Dendritic cell treated with granulocyte-macrophage colony-stimulating factor and Interleukin-4, amounts not matched to agents 40 ng/mL and 50 ng/mL, for 4 days (primary cell): Measurements from ENCODE around the gene SETD2.

Source experiments
- H3K27ac Mint-ChIP-seq: one replicate; pipeline ENCODE4 v1.8.0; 2022; ENCODE audit warnings: mild to moderate bottlenecking, mixed read lengths
- H3K27me3 Mint-ChIP-seq: one replicate; pipeline ENCODE4 v1.8.0; 2022; ENCODE audit warnings: mild to moderate bottlenecking, mixed read lengths
- H3K36me3 Mint-ChIP-seq: one replicate; pipeline ENCODE4 v1.8.0; 2022; ENCODE audit warnings: low read depth, mixed read lengths
- H3K4me1 Mint-ChIP-seq: one replicate; pipeline ENCODE4 v1.8.0; 2022; ENCODE audit warnings: low read depth, mixed read lengths
- H3K4me3 Mint-ChIP-seq: one replicate; pipeline ENCODE4 v1.8.0; 2022; ENCODE audit warnings: mild to moderate bottlenecking, moderate library complexity, mixed read lengths
- H3K9me3 Mint-ChIP-seq: one replicate; pipeline ENCODE4 v1.8.0; 2022; ENCODE audit warnings: mixed read lengths
- intact Hi-C: fragments of 100-400 bp; cut with micrococcal nuclease; formaldehyde crosslinking; loops from one replicate; pipeline ENCODE4 v1.15.0; 2022

The SETD2 gene

DNA sequence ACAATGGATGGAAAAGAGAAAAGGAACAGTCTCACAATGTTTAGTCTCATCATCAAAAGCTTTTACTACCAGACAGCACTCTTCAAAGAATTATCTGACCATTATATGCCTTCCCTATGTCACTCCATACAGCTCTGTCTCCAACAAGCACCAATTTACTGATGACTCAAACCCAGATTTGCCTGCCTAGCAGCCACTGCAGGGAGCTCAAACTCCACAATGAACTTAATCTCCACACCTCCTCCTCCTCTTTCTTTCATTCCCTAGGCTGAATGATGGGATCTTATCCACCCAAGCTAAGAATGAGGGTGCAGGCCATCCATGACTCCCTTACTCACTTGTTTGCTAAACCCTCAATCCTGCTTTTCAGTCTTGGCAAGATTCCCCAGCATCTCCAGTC, 139.0 kb downstream of the SETD2 start:
- peaks cover 46% of the 10 kb centered on the region for H3K36me3 Mint-ChIP-seq
- no peak overlapping the region for H3K4me3 Mint-ChIP-seq
- no peaks in the 10 kb centered on the region for H3K9me3 Mint-ChIP-seq
- peaks cover 7% of the 10 kb centered on the region for H3K4me1 Mint-ChIP-seq
- intact Hi-C loops = no loop called here
- H3K27ac Mint-ChIP-seq = no peak overlapping the region
- H3K27me3 Mint-ChIP-seq = no peaks in the 10 kb centered on the region

- Mint-ChIP-seq H3K27ac (no peak overlapping the region), H3K36me3 (peaks cover 46% of the 10 kb centered on the region), H3K4me3 (no peak overlapping the region)
Measured at GRCh38 chr3:47022641-47023071, 141.3 kb downstream of the SETD2 start.

GRCh38 chr3:47020311-47020710, 143.6 kb downstream of the SETD2 start:
- H3K27ac Mint-ChIP-seq = no peak overlapping the region
- H3K4me3 Mint-ChIP-seq = no peak overlapping the region
- H3K36me3 Mint-ChIP-seq = peaks cover 55% of the 10 kb centered on the region
- intact Hi-C loops = no loop called here
- H3K27me3 Mint-ChIP-seq = no peaks in the 10 kb centered on the region
- H3K9me3 Mint-ChIP-seq = no peaks in the 10 kb centered on the region
- H3K4me1 Mint-ChIP-seq = peaks cover 22% of the 10 kb centered on the region

More at GRCh38 chr3:47022641-47023071, 141.3 kb downstream of the SETD2 start:
- intact Hi-C loops = no loop called here
- no peaks in the 10 kb centered on the region for H3K9me3 Mint-ChIP-seq
- no peaks in the 10 kb centered on the region for H3K27me3 Mint-ChIP-seq
- H3K4me1 Mint-ChIP-seq = peaks cover 20% of the 10 kb centered on the region

DNA sequence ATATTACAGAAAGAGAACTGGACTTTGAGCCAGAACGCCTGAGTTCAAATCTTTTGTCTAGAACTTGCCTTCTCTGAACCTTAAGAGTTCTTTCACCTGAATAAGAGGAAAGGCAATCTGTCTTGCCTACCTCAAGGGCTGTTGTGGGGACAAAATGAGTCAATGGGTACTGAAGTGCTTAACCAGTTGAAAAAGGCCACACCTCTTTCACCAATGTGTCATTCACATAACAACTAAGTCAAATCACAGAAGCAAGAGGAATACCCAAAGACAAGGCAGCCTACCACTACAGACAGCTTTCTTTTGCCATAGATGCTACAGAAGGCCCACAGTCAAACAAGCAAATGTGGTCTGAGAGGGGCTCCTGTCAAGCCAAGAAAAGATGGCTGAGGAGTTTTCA, 144.7 kb downstream of the SETD2 start:
- Mint-ChIP-seq H3K27me3 (no peaks in the 10 kb centered on the region), H3K36me3 (peaks cover 66% of the 10 kb centered on the region), H3K27ac (no peak overlapping the region), H3K9me3 (no peaks in the 10 kb centered on the region), H3K4me3 (no peak overlapping the region), H3K4me1 (peaks cover 15% of the 10 kb centered on the region)
- intact Hi-C loops = no loop called here

DNA sequence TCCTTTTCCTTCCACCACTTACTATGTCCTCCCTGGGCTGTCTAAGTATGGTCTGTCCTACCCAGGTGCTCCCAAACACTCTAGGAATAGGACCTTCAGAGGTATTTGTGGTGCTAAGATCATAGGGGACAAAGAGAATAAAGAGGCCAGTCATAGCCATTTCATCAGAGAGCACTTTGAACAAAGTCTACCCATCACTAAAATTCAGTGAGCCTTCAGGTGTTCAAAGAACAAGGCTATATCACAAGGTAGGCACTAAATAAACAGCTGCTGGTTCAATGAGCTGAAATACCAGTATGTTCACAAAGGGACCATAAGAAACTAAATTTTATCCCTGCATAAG, 145.7 kb downstream of the SETD2 start:
- intact Hi-C loops = no loop called here
- Mint-ChIP-seq H3K4me1 (peaks cover 15% of the 10 kb centered on the region), H3K9me3 (no peaks in the 10 kb centered on the region), H3K27me3 (no peaks in the 10 kb centered on the region), H3K4me3 (no peak overlapping the region), H3K36me3 (peaks cover 75% of the 10 kb centered on the region), H3K27ac (no peak overlapping the region)

DNA sequence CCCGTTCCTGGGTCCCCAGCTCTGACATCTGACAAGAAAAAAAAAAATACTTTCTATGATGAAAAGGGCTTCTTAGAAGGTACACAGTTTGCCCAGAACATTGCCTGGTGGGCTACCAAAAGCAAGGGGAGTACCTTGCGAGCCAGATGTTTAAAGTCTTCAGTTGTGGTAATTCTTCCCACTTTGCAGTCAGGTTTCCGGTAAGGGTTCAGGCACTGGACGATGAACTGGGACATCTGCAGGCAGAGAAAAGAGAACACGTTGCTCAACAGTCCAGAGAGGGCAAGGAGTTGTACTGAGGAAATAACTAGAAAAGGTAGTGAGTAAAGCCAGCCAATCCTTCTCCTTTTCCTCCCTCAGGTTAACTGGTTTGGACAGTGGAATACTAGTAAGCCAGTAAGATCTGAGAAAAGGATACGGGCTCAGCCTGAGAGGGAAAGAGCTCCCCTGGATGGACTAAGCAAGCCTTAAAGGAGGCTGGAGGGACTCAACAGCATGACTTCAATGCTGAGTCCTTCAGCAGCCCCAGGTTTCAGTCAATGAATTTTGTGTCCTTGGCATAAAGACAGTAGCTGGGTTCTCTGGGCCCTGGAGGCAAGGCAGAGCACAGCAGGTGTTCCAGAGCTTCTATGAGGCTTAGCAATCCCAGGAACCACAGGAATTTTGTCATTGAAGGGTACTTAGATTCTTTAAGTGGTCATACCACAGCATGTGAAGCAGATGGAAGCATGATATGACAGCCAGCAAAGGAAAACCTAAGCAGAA, 146.2 kb downstream of the SETD2 start:
- Mint-ChIP-seq H3K9me3 (no peaks in the 10 kb centered on the region), H3K27me3 (no peaks in the 10 kb centered on the region), H3K36me3 (peaks cover 77% of the 10 kb centered on the region), H3K27ac (no peak overlapping the region), H3K4me1 (peaks cover 15% of the 10 kb centered on the region), H3K4me3 (no peak overlapping the region)
- intact Hi-C loops = no loop called here

- Mint-ChIP-seq H3K36me3 (peaks cover 77% of the 10 kb centered on the region), H3K27ac (no peak overlapping the region), H3K9me3 (no peaks in the 10 kb centered on the region), H3K27me3 (no peaks in the 10 kb centered on the region), H3K4me1 (peaks cover 15% of the 10 kb centered on the region), H3K4me3 (no peak overlapping the region)
- intact Hi-C loops = no loop called here
Measured at GRCh38 chr3:47016934-47017435, 146.9 kb downstream of the SETD2 start.

DNA sequence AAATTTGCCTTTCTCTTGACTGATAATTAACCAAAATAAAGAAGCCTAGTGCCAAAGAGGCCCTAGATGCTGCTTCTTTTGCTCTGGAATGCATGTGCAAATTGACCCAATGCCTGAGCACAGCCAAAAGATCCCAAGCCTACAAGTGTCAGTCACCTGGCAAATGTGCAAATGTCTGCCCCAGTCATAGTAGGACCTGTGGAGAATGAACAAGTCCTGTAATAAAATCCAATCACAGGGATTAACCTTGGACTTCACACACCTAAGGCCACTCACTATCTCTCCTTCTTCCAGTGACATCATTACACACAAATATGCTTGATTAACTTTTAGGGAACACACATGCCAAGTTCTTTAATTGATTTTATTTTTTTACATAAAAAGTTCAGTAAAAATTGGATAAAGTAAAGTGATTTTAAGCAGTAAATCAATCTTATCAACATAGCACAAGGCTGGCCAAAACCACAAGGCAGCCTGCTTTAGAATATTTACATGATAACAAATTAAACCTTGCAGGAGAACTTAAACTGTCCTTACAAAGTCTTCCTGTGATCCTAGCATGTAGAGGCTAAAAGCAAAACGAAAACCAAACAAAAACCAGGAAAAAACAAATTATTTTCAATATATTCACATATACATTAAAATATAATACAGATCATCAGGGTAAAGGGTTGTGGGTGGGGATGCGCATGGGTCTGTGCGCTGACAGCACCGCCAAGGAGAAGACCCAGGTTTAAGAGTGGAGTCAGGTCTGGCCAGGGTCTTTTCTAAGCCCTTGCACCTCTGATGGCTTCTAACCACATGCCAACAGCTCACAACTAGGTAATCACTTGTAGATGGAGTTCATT, 147.6 kb downstream of the SETD2 start:
- H3K4me1 Mint-ChIP-seq = peaks cover 15% of the 10 kb centered on the region
- H3K4me3 Mint-ChIP-seq = no peak overlapping the region
- H3K27ac Mint-ChIP-seq = no peak overlapping the region
- H3K27me3 Mint-ChIP-seq = no peaks in the 10 kb centered on the region
- peaks cover 77% of the 10 kb centered on the region for H3K36me3 Mint-ChIP-seq
- intact Hi-C loops = no loop called here
- no peaks in the 10 kb centered on the region for H3K9me3 Mint-ChIP-seq

DNA sequence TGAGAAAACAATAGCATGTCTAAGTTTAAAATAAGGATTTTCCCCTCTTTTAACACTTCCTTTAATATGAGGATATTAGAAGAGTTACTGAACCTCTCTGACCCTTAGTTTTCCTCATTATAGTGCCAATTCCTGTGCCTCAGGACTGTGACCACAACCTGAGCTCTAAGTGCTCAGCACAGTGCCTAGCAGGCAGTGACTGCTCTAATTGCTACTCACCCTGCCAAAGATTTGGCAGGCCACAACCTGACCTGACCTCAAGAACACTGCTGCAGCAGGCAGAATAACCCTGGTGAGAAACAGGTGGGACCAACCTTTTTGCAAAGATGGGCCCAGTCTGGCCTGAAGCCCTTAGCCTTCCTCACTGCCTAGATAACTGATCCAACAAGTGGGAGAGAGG, 148.8 kb downstream of the SETD2 start:
- peaks cover 16% of the 10 kb centered on the region for H3K4me1 Mint-ChIP-seq
- H3K9me3 Mint-ChIP-seq = no peaks in the 10 kb centered on the region
- H3K27me3 Mint-ChIP-seq = no peaks in the 10 kb centered on the region
- no peak overlapping the region for H3K27ac Mint-ChIP-seq
- no peak overlapping the region for H3K4me3 Mint-ChIP-seq
- intact Hi-C loops = no loop called here
- peaks cover 73% of the 10 kb centered on the region for H3K36me3 Mint-ChIP-seq

GRCh38 chr3:47014036-47014435, 149.9 kb downstream of the SETD2 start:
- Mint-ChIP-seq H3K9me3 (no peaks in the 10 kb centered on the region), H3K27ac (no peak overlapping the region), H3K36me3 (peaks cover 66% of the 10 kb centered on the region), H3K27me3 (no peaks in the 10 kb centered on the region), H3K4me1 (peaks cover 23% of the 10 kb centered on the region), H3K4me3 (no peak overlapping the region)
- intact Hi-C loops = no loop called here

- peaks cover 60% of the 10 kb centered on the region for H3K36me3 Mint-ChIP-seq
- intact Hi-C loops = no loop called here
- H3K4me1 Mint-ChIP-seq = peaks cover 15% of the 10 kb centered on the region
- H3K27me3 Mint-ChIP-seq = no peaks in the 10 kb centered on the region
- H3K9me3 Mint-ChIP-seq = no peaks in the 10 kb centered on the region
- no peak overlapping the region for H3K4me3 Mint-ChIP-seq
- no peak overlapping the region for H3K27ac Mint-ChIP-seq
Measured at GRCh38 chr3:47013231-47013630, 150.7 kb downstream of the SETD2 start.

- Mint-ChIP-seq H3K27ac (no peak overlapping the region), H3K4me3 (no peak overlapping the region), H3K36me3 (peaks cover 60% of the 10 kb centered on the region), H3K4me1 (peaks cover 9% of the 10 kb centered on the region), H3K27me3 (no peaks in the 10 kb centered on the region), H3K9me3 (no peaks in the 10 kb centered on the region)
- intact Hi-C loops = no loop called here
Measured at GRCh38 chr3:47012342-47013230, 151.3 kb downstream of the SETD2 start.

DNA sequence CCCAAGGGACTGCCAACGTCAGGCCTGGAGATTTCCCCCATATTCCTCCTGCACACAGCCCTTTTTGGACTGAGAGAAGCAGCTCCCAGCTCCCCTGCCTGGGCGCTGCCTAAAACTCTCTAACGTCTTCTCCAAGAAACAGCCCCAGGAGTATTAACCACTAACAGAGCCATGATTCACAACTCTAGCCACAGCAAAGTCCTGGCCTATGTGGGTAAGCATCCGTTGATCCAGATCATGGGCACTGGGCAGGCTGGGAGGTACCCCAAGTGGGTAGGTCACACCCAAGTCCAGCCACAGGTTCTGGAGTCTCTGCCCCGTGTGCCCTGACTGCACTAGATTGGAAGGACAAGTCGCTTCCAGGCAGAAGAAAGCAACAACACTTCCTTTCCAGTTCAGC, 152.5 kb downstream of the SETD2 start:
- Mint-ChIP-seq H3K4me1 (peaks cover 8% of the 10 kb centered on the region), H3K9me3 (no peaks in the 10 kb centered on the region), H3K4me3 (no peak overlapping the region), H3K27me3 (no peaks in the 10 kb centered on the region), H3K27ac (no peak overlapping the region), H3K36me3 (peaks cover 60% of the 10 kb centered on the region)
- intact Hi-C loops = no loop called here
